Mucosa of stomach (tissue), 1 donor: Measurements from ENCODE around the gene ITPA.

Experiments used
- H3K27me3 ChIP-seq: one replicate; pipeline ENCODE4 v1.7.0; 2013; ENCODE audit warnings: mild to moderate bottlenecking, low read length; ENCODE audit not compliant: control insufficient read depth, insufficient read depth
- H3K36me3 ChIP-seq: one replicate; pipeline ENCODE4 v1.7.0; 2013; ENCODE audit warnings: low read length; ENCODE audit not compliant: control insufficient read depth, insufficient read depth
- H3K4me1 ChIP-seq: one replicate; pipeline ENCODE4 v1.7.0; 2013; ENCODE audit warnings: mild to moderate bottlenecking, low read length; ENCODE audit not compliant: control insufficient read depth, insufficient read depth
- H3K4me3 ChIP-seq: one replicate; pipeline ENCODE4 v1.7.0; 2013; ENCODE audit warnings: low read length
- H3K9ac ChIP-seq: one replicate; pipeline ENCODE4 v1.7.0; 2013; ENCODE audit warnings: mild to moderate bottlenecking, low read length, moderate library complexity
- H3K9me3 ChIP-seq: one replicate; pipeline ENCODE4 v1.7.0; 2013; ENCODE audit warnings: mild to moderate bottlenecking, low read length, moderate library complexity; ENCODE audit not compliant: control insufficient read depth
- donor health status: Pancreatic carcinoma.

Gene ITPA

DNA sequence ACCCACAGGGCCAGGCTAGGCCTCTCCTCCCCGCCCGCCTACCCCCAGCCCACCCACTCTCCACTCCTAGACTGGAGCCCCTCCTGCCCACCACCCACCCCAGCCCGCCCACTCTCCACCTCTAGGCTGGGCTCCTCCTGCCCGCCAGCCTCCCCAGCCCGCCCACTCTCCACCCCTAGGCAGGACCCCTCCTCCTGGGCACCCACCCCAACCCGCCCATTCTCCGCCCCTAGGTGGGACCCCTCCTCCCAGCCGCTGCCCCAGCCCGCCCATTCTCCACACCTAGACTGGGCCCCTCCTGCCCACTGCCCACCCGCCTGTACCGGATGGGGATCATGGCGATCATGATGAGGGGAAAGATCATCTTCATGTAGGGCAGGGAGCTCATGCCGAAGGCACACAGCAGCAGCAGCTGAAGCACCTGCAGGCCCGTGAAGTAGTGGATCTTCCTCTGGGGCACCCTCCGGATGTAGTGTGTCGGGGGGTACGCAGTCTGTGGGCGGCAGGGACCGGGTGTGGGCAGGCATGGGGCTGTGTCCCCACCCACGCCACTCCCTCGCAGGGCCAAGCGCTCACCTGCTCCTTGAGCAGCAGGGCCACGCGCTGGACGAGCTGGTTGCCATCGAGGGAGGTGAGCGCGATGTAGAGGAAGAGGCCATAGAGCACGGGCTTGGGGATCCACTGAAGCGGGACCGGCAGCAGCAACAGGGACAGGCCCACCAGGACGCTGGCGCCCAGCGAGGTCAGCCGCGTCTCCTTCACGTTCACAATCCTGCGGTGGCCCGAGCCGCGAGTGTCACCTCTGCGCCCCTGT lies 18.8 kb downstream of the ITPA start:
- H3K36me3 ChIP-seq: no peaks in the 10 kb centered on the region
- peaks cover 21% of the 10 kb centered on the region for H3K4me1 ChIP-seq
- no peaks in the 10 kb centered on the region for H3K9me3 ChIP-seq
- H3K9ac ChIP-seq: no peak overlapping the region
- H3K27me3 ChIP-seq: no peaks in the 10 kb centered on the region
- no peak overlapping the region for H3K4me3 ChIP-seq

DNA sequence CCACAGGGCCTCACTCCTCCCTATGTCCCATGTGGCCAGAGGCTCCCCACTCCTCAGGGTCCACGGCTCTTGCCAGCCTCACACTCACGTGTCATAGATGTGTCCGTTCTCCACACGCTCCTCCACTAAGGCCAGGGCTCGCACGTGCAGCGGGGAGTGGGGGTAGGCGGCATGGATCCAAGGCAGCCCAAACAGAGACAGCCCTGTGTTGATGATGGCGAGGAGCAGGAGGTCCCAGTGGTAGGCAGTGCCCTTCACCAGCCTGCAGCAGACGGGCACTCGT lies 19.4 kb downstream of the ITPA start:
- Histone ChIP-seq H3K4me3 (no peak overlapping the region), H3K9ac (no peak overlapping the region), H3K9me3 (no peaks in the 10 kb centered on the region), H3K36me3 (no peaks in the 10 kb centered on the region), H3K4me1 (peaks cover 18% of the 10 kb centered on the region), H3K27me3 (no peaks in the 10 kb centered on the region)

DNA sequence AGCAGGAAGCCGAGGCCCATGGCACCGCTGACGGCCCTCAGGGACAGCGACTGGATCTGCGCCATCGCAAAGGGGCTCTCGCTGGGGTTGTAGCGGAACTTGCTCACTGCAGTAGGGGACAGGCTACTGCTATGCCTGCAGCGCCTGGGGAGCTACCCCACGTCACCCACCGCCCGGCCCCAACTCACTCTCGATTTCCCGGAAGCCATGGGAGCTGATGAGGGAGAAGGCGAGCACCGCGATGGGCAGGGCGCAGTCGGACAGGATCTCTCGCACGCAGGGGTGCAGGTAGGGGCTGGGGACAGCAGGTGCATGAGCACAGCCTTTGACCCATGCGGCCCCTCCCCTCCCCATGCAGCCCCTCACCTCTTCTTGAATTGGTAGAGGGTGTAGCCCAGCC lies 19.9 kb downstream of the ITPA start:
- Histone ChIP-seq H3K36me3 (no peaks in the 10 kb centered on the region), H3K9me3 (no peaks in the 10 kb centered on the region), H3K27me3 (no peaks in the 10 kb centered on the region), H3K9ac (no peak overlapping the region), H3K4me3 (no peak overlapping the region), H3K4me1 (peaks cover 18% of the 10 kb centered on the region)

DNA sequence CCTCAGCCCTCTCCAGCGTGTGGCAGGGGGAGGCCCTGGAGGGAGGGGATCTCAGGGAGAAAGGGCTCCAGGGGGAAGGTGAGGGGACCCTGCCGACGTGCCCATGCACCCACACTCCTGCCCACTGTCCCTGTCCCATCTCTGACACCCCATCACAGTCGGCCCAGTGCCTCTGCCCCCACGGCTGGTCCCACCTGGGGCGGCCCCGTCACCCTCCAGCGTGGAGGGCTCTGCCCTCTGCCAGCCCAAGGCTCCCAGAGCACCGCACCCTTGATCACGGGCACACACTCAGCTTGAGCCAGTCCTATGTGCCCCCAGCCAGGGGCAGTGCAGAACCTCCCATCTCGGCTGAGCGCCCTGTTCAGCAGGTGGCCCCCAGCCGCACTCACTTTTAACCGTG lies 20.5 kb downstream of the ITPA start:
- Histone ChIP-seq H3K9ac (no peak overlapping the region), H3K27me3 (no peaks in the 10 kb centered on the region), H3K9me3 (no peaks in the 10 kb centered on the region), H3K4me1 (peaks cover 14% of the 10 kb centered on the region), H3K4me3 (no peak overlapping the region), H3K36me3 (no peaks in the 10 kb centered on the region)

DNA sequence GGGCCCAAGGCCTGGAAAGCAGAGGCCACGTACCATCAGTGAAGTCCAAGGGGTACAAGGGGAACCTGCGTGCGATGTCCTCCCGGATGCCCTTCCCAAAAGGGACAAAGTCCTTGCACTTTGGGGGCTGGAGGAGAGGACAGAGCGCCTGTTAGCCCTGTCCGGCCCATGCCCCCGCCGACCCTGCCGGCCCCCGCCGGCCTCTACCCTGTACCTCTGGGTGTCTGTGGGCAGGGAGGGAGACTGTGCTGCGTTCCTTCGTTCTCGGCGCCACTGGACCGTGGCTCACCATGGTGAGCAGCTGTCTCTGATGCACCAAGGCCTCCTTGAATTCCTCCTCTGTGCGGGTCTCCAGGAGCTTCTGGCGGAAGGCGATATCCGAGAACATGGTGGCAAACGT lies 21.8 kb downstream of the ITPA start:
- H3K36me3 ChIP-seq: no peaks in the 10 kb centered on the region

DNA sequence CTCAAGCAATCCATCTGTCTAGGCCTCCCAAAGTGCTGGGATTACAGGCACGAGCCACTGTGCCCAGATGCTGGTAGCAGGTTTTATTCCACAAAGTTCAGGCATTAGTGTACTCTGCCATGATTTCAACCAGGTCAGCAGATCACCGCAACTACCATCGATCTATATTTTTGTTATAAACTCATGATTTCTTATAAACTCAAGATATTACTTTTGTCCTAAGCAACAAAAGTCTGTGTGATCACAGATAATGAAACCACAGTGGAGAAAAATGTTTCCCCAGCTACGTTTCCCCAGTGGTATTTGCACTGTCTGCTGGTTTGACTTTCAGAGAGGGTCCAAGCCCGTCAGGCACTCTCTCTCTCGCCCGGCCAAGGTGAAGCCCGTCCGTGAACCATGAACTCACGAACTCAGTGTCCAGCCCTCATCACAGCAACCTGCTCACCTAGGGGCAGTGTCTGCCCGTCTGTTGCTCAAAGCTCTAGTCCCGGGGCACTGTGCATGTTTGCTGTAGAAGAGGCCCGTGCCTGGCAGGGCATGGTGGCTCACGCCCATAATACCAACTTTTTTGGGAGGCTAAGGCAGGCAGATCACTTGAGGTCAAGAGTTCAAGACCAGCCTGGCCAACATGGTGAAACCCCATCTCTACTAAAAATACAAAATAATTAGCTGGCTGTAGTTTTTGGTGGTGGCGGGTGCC lies 22.7 kb downstream of the ITPA start:
- Histone ChIP-seq H3K4me3 (no peak overlapping the region), H3K4me1 (peaks cover 4% of the 10 kb centered on the region), H3K27me3 (peaks cover 11% of the 10 kb centered on the region), H3K9ac (no peak overlapping the region), H3K36me3 (no peaks in the 10 kb centered on the region), H3K9me3 (no peaks in the 10 kb centered on the region)

More for the DNA sequence above, 21.8 kb downstream of the ITPA start:
- Histone ChIP-seq H3K9ac (no peak overlapping the region), H3K9me3 (no peaks in the 10 kb centered on the region), H3K4me1 (peaks cover 7% of the 10 kb centered on the region), H3K4me3 (no peak overlapping the region), H3K27me3 (peaks cover 7% of the 10 kb centered on the region)

DNA sequence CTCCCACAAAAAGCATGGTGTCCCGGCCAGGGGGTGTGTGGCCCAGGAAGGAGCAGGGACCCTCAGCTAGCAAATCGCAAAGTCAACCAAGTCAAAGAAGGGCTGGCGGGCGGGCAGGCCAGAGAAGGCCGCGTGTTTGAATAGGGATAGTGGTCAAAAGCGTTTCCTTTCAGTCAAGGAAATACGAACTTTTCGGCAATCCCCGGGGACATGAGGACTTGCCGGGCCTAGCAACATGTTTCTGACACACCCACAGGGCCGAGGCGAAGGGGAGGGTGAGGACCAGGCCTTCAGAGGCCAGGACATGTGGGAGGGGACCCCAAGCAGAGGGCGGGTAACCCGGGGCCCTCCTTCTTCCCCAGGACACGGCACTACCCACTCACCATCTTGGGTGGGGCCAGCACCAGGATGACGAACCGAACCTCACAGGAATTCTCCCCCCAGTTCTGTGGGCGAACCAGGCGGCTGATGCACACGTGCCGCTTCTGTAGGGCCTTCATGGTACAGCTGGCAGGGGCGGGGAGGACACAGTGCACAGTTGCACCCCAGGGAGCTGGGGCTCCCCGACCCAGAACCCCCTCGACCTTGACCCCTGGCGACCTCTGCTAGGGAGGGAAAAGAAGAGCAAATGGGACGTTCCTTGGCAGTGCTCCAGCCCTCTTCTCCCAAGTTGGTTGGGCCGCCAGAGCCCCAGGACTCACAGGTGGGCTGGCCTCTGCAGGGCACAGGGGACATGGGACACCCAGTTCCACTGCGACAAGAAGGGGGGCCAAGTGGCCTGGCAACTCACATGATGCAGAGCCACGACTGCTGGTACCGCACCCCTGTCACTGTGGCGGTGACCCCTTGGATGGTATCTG lies 24.1 kb downstream of the ITPA start:
- Histone ChIP-seq H3K4me3 (no peak overlapping the region), H3K4me1 (peaks cover 5% of the 10 kb centered on the region), H3K27me3 (peaks cover 24% of the 10 kb centered on the region), H3K36me3 (no peaks in the 10 kb centered on the region), H3K9me3 (no peaks in the 10 kb centered on the region), H3K9ac (no peak overlapping the region)

DNA sequence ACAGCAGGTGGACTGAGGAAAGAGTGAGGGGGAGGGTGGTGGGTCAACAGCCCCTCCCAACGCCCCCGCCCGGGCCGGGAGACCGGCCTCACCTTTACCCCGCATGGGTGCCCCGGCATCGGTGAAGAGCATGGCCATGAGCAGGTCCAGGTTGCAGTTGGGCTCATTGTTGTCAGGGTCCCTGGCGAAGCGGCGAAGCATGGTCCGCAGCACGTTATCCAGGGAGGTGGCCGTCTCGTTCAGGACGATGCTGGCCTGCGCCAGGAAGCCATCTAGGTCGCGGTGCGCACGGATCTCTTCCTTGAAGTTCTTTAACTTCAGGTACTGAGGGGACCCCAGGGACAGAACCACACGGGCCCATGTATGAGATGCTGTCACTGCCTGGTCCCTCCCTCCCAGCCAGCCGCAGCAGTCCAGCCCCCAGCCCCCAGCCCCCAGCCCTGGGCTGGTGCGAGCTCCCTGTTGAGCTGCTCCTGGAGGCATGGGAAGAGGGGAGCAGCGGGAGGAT lies 24.7 kb downstream of the ITPA start:
- Histone ChIP-seq H3K9ac (no peak overlapping the region), H3K4me1 (peaks cover 6% of the 10 kb centered on the region), H3K27me3 (peaks cover 27% of the 10 kb centered on the region), H3K36me3 (no peaks in the 10 kb centered on the region), H3K4me3 (no peak overlapping the region), H3K9me3 (no peaks in the 10 kb centered on the region)

DNA sequence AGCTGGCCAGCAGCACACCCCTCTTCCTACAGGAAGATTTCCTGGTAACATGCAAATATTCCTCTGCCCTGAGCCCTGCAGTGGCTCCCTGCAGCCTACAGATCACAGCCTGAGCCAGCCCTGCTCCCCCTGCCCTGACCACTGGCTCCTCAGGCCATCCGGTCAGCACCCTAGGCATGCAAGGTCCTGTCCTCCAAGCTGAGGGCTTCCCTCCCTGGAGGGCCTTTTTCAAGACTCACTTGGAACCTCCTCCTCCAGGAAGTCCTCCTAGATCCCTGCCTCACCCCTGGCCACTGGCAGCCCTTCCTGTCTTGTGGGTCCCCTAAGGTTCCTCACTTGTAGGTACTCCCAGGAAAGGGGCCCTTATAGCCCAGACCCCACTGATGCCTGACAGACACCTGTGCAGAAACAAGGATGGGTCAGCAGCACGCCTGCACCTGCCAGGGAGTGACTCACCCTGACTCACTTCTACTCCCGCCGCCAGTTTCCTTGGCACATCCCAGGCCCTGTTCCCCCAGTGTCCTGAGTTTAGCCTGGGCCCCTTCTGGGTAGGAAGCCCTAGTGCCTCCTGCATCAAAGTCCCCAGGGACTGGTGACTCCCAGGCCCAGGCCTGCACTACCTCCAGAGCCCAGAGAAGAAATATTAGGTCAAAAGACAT lies 26.5 kb downstream of the ITPA start:
- Histone ChIP-seq H3K36me3 (no peaks in the 10 kb centered on the region), H3K4me1 (peaks cover 6% of the 10 kb centered on the region), H3K9me3 (no peaks in the 10 kb centered on the region), H3K27me3 (peaks cover 41% of the 10 kb centered on the region), H3K9ac (no peak overlapping the region), H3K4me3 (no peak overlapping the region)

DNA sequence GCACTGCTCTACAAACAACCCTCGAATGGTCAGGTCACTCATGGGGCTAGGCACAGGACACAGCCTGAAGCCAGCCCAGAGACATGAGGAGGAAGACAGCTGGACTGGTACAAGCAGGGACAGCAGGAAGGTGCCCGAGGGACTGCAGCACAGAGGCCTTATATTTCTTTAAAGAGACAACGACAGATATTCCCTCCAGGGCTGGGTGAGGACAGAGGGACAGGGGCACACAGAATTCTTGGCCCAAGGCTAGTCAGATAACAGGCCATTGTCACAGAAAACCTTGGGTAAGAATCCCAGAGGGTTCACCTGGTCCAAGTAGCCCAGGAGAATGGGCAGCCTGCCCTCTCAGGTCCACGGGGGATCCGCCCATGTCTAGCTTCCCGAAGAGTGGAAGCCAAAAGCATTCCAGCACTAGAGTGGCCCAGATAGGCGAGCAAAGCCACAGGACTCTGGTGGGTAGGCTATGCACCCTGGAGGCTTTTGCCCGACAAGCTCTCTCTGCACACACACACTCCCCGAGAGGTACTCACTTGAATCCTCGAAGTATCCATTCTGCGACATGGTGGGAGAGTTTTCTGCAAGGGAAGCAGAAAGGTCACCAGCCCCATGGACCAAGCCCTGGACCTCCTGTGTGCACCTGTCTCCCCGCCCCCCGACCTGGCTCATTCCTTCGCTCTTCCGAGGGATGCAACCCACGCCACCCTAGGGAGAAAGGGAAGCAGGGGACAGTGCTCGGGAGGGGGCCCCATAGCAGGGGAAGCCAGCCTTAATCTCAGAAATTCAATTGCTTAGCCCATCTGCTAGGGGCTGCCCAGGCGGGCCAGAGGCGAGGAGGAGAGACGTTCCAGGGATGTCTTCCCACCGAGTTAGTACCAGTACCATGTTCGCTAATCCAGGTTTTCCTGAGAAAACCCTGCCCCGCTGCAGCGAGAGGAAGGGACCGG lies 28.0 kb downstream of the ITPA start:
- Histone ChIP-seq H3K36me3 (no peaks in the 10 kb centered on the region), H3K9me3 (no peaks in the 10 kb centered on the region), H3K4me3 (no peak overlapping the region), H3K27me3 (peaks cover 41% of the 10 kb centered on the region), H3K9ac (no peak overlapping the region), H3K4me1 (peaks cover 6% of the 10 kb centered on the region)
